ENCODE data around the gene MSANTD3.
"Not testable (repeated sequence)": the region's sequence is repeated elsewhere in the genome, so short reads cannot be mapped to it uniquely, and the experiment has no call there.

The MSANTD3 gene

GRCh38 chr9:100428871-100429654 is 2.1 kb downstream of the MSANTD3 start:
- no peak for DNase-seq (ENCODE audit: low spot score)

GRCh38 chr9:100430286-100430940 is 3.5 kb downstream of the MSANTD3 start:
- DNase-seq (ENCODE audit: low spot score) = no peak

GRCh38 chr9:100431886-100432285 is 4.9 kb downstream of the MSANTD3 start:
- no peak for DNase-seq (ENCODE audit: low spot score)

GRCh38 chr9:100432736-100433135 is 5.8 kb downstream of the MSANTD3 start:
- no peak for DNase-seq (ENCODE audit: low spot score)

- DNase-seq (ENCODE audit: low spot score) = no peak
These were observed 9.6 kb downstream of the MSANTD3 start for GRCh38 chr9:100436571-100436970.

GRCh38 chr9:100437860-100438805 is 11.2 kb downstream of the MSANTD3 start:
- peak; percentile 78 for DNase-seq (ENCODE audit: low spot score)

GRCh38 chr9:100440071-100440470 is 13.1 kb downstream of the MSANTD3 start:
- no peak for DNase-seq (ENCODE audit: low spot score)

- DNase-seq (ENCODE audit: low spot score) = not testable (repeated sequence)
These were observed 13.5 kb downstream of the MSANTD3 start for GRCh38 chr9:100440487-100440886.

GRCh38 chr9:100441911-100442361 is 15.0 kb downstream of the MSANTD3 start:
- no peak for DNase-seq (ENCODE audit: low spot score)

- DNase-seq (ENCODE audit: low spot score) = no peak
These were observed 17.1 kb downstream of the MSANTD3 start for GRCh38 chr9:100443781-100444768.

GRCh38 chr9:100445161-100445902 is 18.4 kb downstream of the MSANTD3 start:
- DNase-seq (ENCODE audit: low spot score) = no peak

- no peak for DNase-seq (ENCODE audit: low spot score)
These were observed 19.1 kb downstream of the MSANTD3 start for GRCh38 chr9:100445903-100446549.

GRCh38 chr9:100447041-100447440 is 20.1 kb downstream of the MSANTD3 start:
- DNase-seq (ENCODE audit: low spot score) = no peak

GRCh38 chr9:100448266-100448665 is 21.3 kb downstream of the MSANTD3 start:
- no peak for DNase-seq (ENCODE audit: low spot score)

- DNase-seq (ENCODE audit: low spot score) = no peak
These were observed 22.5 kb downstream of the MSANTD3 start for GRCh38 chr9:100449420-100449819.

GRCh38 chr9:100452894-100453293 is 26.0 kb downstream of the MSANTD3 start:
- DNase-seq (ENCODE audit: low spot score) = no peak

GRCh38 chr9:100455470-100455869 is 28.5 kb downstream of the MSANTD3 start:
- DNase-seq (ENCODE audit: low spot score) = no peak

- no peak for DNase-seq (ENCODE audit: low spot score)
These were observed 30.6 kb downstream of the MSANTD3 start for GRCh38 chr9:100457517-100457916.

GRCh38 chr9:100459963-100460362 is 33.0 kb downstream of the MSANTD3 start:
- DNase-seq (ENCODE audit: low spot score) = no peak

- DNase-seq (ENCODE audit: low spot score) = no peak
These were observed 38.3 kb downstream of the MSANTD3 start for GRCh38 chr9:100465274-100465673.
